Transverse colon (tissue), 4 donors: ENCODE results near the gene JADE2. TPM values are rescaled to one million over a fixed set of nuclear protein-coding genes. Genes with fewer than 3 reads are reported as not detected.

Source experiments
- DNase-seq: peaks from one replicate; pipeline ENCODE4 v3.0.0-alpha.2; 2019
- H3K27ac ChIP-seq, 4 donors: fragments of 200-600 bp; sonication (generic); 2 replicates each; pipeline ENCODE4 v1.5.1; 2016 to 2018; ENCODE audit warnings: inconsistent platforms in 4 of 4
- H3K27me3 ChIP-seq: fragments of 200-600 bp; sonication (generic); 2 replicates; pipeline ENCODE4 v1.5.1; 2017; ENCODE audit warnings: inconsistent platforms
- H3K36me3 ChIP-seq, 4 donors: fragments of 200-600 bp; sonication (generic); 2 replicates each; pipeline ENCODE4 v1.5.1; 2017 to 2019; ENCODE audit warnings: inconsistent platforms in 4 of 4
- H3K4me1 ChIP-seq, 4 donors: fragments of 200-600 bp; sonication (generic); 2 replicates each; pipeline ENCODE4 v1.5.1; 2017 to 2020; ENCODE audit warnings: inconsistent platforms in 4 of 4
- H3K4me3 ChIP-seq, 4 donors: fragments of 200-600 bp; sonication (generic); 1 replicate in 1 of 4; 2 replicates in 3 of 4; pipeline versions ENCODE4 v1.5.1 to v1.6.1; 2017 to 2019; ENCODE audit warnings: inconsistent platforms in 4 of 4
- H3K9me3 ChIP-seq, 2 donors: fragments of 200-600 bp; sonication (generic); 2 replicates each; pipeline ENCODE4 v1.5.1; 2017 to 2019; ENCODE audit warnings: inconsistent platforms in 2 of 2
- CTCF ChIP-seq, 5 experiments: fragments of 200-600 bp in 3 of 5; fragments of 450-650 bp in 2 of 5; sonication (generic) in 3 of 5; IDR thresholded peaks; 1 replicate in 2 of 5; 2 replicates in 3 of 5; pipeline ENCODE4 v1.5.1; 2016 to 2017; ENCODE audit warnings: antibody characterized with exemption in 5 of 5, inconsistent platforms in 3 of 5, mild to moderate bottlenecking in 2 of 5, moderate library complexity in 1 of 5
- EP300 ChIP-seq: sonication (generic); formaldehyde crosslinking; IDR thresholded peaks from one replicate; pipeline ENCODE4 v1.6.1; 2017; ENCODE audit warnings: antibody characterized with exemption, low read depth
- POLR2A ChIP-seq: fragments of 450-650 bp; IDR thresholded peaks from one replicate; pipeline ENCODE4 v1.6.1; 2016; ENCODE audit warnings: antibody characterized with exemption, mild to moderate bottlenecking, moderate library complexity
- POLR2AphosphoS5 ChIP-seq, 3 donors: sonication (generic); formaldehyde crosslinking; IDR thresholded peaks; one replicate each; pipeline ENCODE4 v1.6.1; 2016; ENCODE audit warnings: antibody characterized with exemption in 3 of 3
- WGBS, 2 donors: methylation state at CpG; one replicate each; pipeline ENCODE4 v1.1.5; 2018; ENCODE audit warnings: low coverage in 1 of 2; 5-methylcytosine and 5-hydroxymethylcytosine counted together
- in situ Hi-C, 4 donors: fragments of 200-750 bp; cut with MboI; loops; one replicate each; pipeline versions ENCODE4 v1.15.0 to v1.15.1; 2017; ENCODE audit warnings: low sequenced_read_pairs in 3 of 4, low pct_ligation_motif_present in 1 of 4, low pct_unique_long_range_greater_than_20kb in 1 of 4
- intact Hi-C: fragments of 100-400 bp; cut with DNase I; formaldehyde crosslinking; loops from one replicate; pipeline ENCODE4 v1.15.1; 2023; ENCODE audit warnings: low total_unique reads
- total RNA-seq, 4 donors: library from RNA; depleted of rRNA; stranded (reverse); fragments of >200 nt; gene quantifications; one replicate each; pipeline ENCODE4 v1.1.0, GENCODE V29; 2016

JADE2 gene
- total RNA-seq, 4 donors from 2014 or later, result 36.6 to 50.1 (median 41.4) TPM

- in situ Hi-C loops, result loop anchor here in 3 of 4 donors (10.0 to 25.0 kb wide), 2 partner anchors 109 to 111 kb away; partner anchors contain the start of gene CDKN2AIPNL (in 3 of the 3)
- TF ChIP-seq EP300 (no peak), CTCF (IDR thresholded peaks at IDR 0.05) (peak in 1 of 5 experiments; percentile 32)
Observed at GRCh38 chr5:134523543-134524271, 1.8 kb upstream of the JADE2 start.

GRCh38 chr5:134524272-134524825 lies 1.1 kb upstream of the JADE2 start:
- peak in 1 of 5 experiments; percentile 8 for TF ChIP-seq CTCF (IDR thresholded peaks at IDR 0.05)
- TF ChIP-seq POLR2AphosphoS5 (IDR thresholded peaks at IDR 0.05), result peak; percentile 86 to 92 (median 91)
- no peak for TF ChIP-seq EP300
- TF ChIP-seq POLR2A, result peak; percentile 89
- peak overlapping the region; percentile 66 to 86 (median 84) for H3K4me3 ChIP-seq
- WGBS, 2 donors, result 0% methylated on average over 2 to 40 of the region's 40 CpGs
- intact Hi-C loops, result no loop called here
- in situ Hi-C loops, result loop anchor here in 3 of 4 donors (10.0 to 25.0 kb wide), 2 partner anchors 110 to 112 kb away; partner anchors contain the start of gene CDKN2AIPNL (in 3 of the 3)
- DNase-seq, result peak; percentile 90
- peaks cover 10 to 31% (median 23%) of the 10 kb centered on the region in 4 donors for H3K4me1 ChIP-seq
- peak overlapping the region; percentile 94 to 99 (median 98) for H3K27ac ChIP-seq
- H3K27me3 ChIP-seq, result no peaks in the 10 kb centered on the region
- H3K9me3 ChIP-seq, result no peaks in the 10 kb centered on the region
- H3K36me3 ChIP-seq, result no peaks in the 10 kb centered on the region

More at GRCh38 chr5:134523543-134524271, 1.8 kb upstream of the JADE2 start:
- H3K27me3 ChIP-seq, result no peaks in the 10 kb centered on the region
- peaks cover 9 to 25% (median 18%) of the 10 kb centered on the region in 4 donors for H3K4me1 ChIP-seq
- WGBS, 2 donors, result 21 to 23% methylated on average over 6 to 13 of the region's 13 CpGs
- H3K9me3 ChIP-seq, result no peaks in the 10 kb centered on the region
- no peak for DNase-seq
- H3K27ac ChIP-seq, result peak overlapping the region; percentile 94 to 99 (median 98)
- peak overlapping the region in 3 of 4 donors; percentile 66 to 86 (median 81) for H3K4me3 ChIP-seq
- intact Hi-C loops, result no loop called here
- no peaks in the 10 kb centered on the region for H3K36me3 ChIP-seq

- TF ChIP-seq POLR2A (peak; percentile 48), CTCF (IDR thresholded peaks at IDR 0.05) (no peak), POLR2AphosphoS5 (IDR thresholded peaks at IDR 0.05) (peak; percentile 63 to 70 (median 69)), EP300 (no peak)
- in situ Hi-C loops, result loop anchor here in 1 of 4 donors (10.0 kb wide), 1 partner anchor 111 kb away; the partner anchor contains the start of gene CDKN2AIPNL
- Histone ChIP-seq H3K27ac (peak overlapping the region; percentile 94 to 99 (median 98)), H3K4me1 (peaks cover 16 to 41% (median 37%) of the 10 kb centered on the region in 4 donors), H3K4me3 (peak overlapping the region; percentile 66 to 86 (median 84)), H3K9me3 (no peaks in the 10 kb centered on the region), H3K27me3 (no peaks in the 10 kb centered on the region), H3K36me3 (no peaks in the 10 kb centered on the region)
- DNase-seq, result peak; percentile 76
- WGBS, 2 donors, result 1% methylated on average over 61 of the region's 84 CpGs; no CpG with 5 or more reads in 1 of the 2 donors
- intact Hi-C loops, result loop anchor here (5.0 kb wide), 3 partner anchors 51 to 154 kb away; partner anchors contain the start of genes CDKN2AIPNL and UBE2B
Observed at GRCh38 chr5:134525683-134526482, 413 bp downstream of the JADE2 start.
